ENCODE measurements around the gene RABL2A.
"Not testable (repeated sequence)": the region's sequence is repeated elsewhere in the genome, so short reads cannot be mapped to it uniquely, and the experiment has no call there.

RABL2A gene

DNA sequence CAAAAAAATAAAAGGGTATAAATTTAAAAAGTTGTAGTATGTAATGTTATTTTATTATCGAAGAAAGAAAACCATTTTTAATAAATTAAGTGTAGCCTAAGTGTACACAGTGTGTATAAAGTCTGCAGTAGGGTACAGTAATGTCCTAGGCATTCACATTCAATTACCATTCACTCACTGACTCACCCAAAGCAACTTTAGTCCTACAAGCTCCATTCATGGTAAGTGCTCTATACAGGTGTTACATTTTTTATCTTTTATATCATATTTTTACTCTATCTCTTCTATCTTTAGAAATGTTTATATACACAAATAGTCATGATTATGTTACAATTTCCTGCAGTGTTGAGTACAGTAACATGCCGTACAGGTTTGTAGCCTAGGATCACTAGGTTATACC, 59.5 kb downstream of the RABL2A start:
- DNase-seq: no peak

DNA sequence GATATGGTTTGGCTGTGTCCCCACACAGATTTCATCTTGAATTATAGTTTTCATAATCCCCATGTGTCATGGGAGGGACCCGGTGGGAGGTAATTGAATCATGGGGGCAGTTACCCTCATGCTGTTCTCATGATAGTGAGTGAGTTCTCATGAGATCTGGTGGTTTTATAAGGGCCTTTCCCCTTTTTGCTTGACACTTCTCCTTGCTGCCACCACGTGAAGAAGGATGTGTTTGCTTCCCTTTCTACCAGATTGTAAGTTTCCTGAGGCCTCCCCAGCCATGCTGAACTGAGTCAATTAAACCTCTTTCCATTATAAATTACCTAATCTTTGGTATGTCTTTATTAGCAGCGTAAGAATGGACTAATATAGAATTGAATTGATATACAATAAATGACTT, 63.8 kb downstream of the RABL2A start:
- DNase-seq: not testable (repeated sequence)

Measured in cerebellar nuclear complex (tissue), 1 donor.